NCI-H187 (cell line): ENCODE data around the gene CILP2.

Experiments
- DNase-seq, 2 experiments: peaks; one replicate each; lab custom pipeline; 2025; lab: John Stamatoyannopoulos, UW

CILP2 gene, protein sequence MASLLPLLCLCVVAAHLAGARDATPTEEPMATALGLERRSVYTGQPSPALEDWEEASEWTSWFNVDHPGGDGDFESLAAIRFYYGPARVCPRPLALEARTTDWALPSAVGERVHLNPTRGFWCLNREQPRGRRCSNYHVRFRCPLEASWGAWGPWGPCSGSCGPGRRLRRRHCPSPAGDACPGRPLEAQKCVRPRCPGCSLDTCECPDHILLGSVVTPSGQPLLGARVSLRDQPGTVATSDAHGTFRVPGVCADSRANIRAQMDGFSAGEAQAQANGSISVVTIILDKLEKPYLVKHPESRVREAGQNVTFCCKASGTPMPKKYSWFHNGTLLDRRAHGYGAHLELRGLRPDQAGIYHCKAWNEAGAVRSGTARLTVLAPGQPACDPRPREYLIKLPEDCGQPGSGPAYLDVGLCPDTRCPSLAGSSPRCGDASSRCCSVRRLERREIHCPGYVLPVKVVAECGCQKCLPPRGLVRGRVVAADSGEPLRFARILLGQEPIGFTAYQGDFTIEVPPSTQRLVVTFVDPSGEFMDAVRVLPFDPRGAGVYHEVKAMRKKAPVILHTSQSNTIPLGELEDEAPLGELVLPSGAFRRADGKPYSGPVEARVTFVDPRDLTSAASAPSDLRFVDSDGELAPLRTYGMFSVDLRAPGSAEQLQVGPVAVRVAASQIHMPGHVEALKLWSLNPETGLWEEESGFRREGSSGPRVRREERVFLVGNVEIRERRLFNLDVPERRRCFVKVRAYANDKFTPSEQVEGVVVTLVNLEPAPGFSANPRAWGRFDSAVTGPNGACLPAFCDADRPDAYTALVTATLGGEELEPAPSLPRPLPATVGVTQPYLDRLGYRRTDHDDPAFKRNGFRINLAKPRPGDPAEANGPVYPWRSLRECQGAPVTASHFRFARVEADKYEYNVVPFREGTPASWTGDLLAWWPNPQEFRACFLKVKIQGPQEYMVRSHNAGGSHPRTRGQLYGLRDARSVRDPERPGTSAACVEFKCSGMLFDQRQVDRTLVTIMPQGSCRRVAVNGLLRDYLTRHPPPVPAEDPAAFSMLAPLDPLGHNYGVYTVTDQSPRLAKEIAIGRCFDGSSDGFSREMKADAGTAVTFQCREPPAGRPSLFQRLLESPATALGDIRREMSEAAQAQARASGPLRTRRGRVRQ

GRCh38 chr19:19538061-19538784 is at the start of gene CILP2:
CILP2 (plus strand) TSS chr19:19538265; CDS start chr19:19538350, 85 bp downstream.
- no peak for DNase-seq

GRCh38 chr19:19488875-19489690 is 49.0 kb upstream of the CILP2 start:
- no peak for DNase-seq

DNA sequence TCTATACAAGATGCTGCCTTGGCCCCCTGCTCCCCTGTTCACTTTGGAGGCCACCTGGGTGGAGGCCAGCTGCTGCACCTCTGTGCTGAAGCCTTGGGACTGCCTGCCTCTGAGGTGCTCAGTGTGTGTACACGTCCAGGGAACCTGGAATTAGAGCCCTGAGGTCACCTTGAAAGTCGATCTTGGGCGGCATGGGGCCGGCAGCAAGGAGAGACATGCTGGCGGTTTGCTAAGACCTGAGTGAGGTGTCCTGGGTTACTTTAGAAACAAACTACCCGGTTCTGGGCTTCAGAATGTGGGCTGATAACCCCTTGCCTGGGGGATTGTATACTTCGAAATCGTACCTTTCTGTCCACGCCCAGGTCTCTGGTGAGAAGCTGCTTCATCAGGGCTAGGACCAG is 48.3 kb upstream of the CILP2 start:
- no peak for DNase-seq

- peak in 1 of 2 experiments; percentile 15 for DNase-seq
These were observed 47.7 kb upstream of the CILP2 start for GRCh38 chr19:19490214-19490968.

- DNase-seq: no peak
These were observed 46.6 kb upstream of the CILP2 start for GRCh38 chr19:19491321-19492025.

- no peak for DNase-seq
These were observed 45.9 kb upstream of the CILP2 start for GRCh38 chr19:19492026-19492610.

GRCh38 chr19:19493841-19494546 is 44.1 kb upstream of the CILP2 start:
- no peak for DNase-seq

DNA sequence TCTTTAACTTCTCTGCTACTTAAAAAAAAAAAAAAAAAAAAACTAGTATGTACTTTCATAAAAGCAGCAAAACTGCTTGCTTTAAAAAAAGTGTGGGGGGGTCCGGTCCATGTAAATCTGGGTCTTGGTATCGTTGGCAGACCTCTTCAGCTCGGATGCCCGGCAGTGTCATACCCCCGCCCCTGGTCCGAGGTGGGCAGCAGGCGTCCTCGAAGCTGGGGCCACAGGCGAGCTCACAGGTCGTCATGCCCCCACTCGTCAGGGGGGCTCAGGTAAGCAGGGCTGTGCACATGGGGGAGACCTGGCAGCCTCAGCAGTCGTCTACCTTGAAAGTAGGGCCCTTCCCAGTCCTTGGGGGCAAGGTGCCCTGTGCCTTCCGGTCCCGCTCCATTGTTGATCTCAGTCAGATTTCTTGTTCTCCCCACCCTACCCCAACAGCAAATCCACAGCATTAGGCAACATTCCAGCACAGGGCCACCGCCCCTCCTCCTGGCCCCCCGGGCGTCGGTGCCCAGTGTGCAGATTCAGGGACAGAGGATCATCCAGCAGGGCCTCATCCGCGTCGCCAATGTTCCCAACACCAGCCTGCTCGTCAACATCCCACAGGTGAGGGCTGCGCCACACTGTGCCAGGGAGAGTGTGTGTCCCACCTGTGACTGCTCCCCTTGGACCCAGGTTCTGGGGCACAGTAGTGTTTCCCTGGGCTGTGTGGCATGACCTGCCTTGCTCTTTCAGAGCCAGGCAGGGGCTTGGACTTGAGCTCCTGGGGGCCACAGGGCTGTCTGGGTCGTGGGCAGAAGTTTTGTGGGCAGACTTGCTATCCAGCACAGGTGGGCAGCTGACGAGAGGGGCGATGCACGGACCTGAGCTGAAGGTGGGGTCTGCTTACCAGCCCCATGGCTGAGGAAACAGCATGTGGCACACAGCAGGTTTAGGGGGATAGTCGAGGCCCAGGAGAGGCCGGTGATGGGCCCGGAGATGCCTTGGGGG is 42.2 kb upstream of the CILP2 start:
- no peak for DNase-seq

- DNase-seq: no peak
These were observed 39.6 kb upstream of the CILP2 start for GRCh38 chr19:19498255-19498991.

- DNase-seq: no peak
These were observed 38.6 kb upstream of the CILP2 start for GRCh38 chr19:19499272-19499995.

- DNase-seq: no peak
These were observed 37.0 kb upstream of the CILP2 start for GRCh38 chr19:19500975-19501644.

GRCh38 chr19:19501798-19502197 is 36.3 kb upstream of the CILP2 start:
- no peak for DNase-seq

- no peak for DNase-seq
These were observed 35.8 kb upstream of the CILP2 start for GRCh38 chr19:19502281-19502680.

GRCh38 chr19:19502808-19503602 is 35.1 kb upstream of the CILP2 start:
- no peak for DNase-seq
